NCI-H1436 (cell line): ENCODE results near the gene SPOCK1.

Experiments
- DNase-seq: peaks from one replicate; lab custom pipeline; 2025; lab: John Stamatoyannopoulos, UW

SPOCK1 gene

DNA sequence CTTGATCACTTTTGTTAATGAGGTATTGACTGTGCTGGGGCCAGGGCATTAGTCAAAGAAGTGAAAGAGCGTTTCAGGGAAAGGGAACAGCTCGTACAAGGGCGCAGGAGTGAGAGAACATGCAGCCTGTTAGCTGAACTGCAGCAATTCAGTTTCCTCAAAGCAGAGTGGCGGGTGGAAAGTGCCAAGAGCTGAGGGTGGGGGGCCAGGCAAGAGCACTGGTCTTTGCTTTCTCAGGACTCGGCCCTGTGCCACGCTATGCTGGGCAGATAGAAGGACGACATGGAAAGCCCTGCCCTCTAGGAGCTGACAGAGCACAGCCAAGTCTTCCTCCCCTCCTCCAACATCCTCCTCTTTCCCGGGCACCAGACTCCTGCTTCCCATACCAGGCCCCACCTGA lies 304.8 kb downstream of the SPOCK1 start:
- no peak for DNase-seq

DNA sequence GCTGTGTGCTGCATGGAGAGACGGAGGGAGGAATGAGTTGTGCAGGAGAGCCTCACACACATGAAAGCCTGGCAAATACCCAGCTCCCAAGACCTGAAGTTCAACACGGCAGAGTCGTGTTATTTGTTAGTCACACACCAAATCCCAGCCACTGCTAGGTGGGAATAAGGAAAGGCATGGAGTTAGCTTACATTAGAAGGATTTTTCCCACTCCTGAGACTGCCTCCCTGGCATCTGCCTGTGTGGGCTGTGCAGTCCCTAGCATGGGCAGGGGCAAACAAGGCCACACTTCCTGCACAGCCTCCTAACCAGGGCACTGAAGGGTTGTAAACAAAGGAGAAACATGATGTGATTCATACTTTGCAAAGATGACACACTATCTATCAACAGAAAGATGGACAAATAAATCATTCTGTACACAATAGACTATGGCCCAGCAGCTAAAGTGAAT lies 306.8 kb downstream of the SPOCK1 start:
- DNase-seq = no peak

DNA sequence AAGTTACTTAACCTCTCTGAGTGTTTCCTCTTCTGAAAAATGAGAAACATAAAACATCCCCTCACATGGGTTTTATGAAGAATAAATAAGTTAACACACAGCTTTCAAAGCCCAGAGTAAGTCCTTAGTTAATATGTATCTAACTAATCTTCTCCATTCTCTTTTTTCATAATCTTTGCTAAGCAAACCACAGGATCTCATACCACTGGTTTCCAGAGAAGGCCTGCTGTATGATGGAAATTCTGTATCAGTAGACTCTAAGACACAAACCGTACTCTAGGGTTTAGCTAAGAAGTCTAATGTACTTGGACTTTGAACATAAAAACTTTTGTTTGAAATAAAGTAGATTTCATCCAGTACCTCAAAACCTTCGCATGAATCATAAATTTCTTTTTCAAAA lies 307.9 kb downstream of the SPOCK1 start:
- DNase-seq = no peak

DNA sequence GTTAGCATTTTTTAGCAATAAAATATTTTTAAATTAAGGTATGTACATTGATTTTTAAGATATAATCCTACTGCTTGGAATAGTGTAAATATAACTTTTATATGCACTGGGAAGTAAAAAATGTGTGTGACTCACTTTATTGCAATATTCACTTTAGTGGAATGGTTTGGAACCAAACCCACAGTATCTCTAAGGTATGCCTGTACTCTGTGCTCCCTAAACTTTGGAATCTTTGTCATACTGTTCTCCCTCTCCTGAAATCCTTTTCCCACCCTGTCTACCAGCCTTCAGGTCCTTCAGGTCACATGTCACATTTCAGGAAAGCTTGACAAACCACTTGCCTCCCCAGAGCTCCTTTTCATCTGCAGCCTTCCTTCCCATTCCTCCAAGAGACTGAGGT lies 308.7 kb downstream of the SPOCK1 start:
- no peak for DNase-seq

DNA sequence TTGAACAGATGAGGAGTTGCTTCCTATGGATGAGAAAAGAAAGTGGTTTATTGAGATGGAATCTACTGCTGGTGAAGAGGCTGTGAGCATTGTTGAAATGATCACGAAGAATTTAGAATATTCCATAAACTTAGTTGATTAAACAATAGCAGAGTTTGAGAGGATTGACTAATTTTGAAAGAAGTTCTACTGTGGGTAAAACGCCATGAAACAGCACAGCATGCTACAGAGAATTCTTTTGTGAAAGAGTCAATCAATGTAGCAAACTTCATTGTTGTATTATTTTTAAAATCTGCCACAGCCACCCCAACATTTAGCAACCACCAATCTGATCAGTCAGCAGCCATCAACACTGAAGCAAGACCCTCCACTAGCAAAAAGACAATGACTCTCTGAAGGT lies 309.1 kb downstream of the SPOCK1 start:
- no peak for DNase-seq

DNA sequence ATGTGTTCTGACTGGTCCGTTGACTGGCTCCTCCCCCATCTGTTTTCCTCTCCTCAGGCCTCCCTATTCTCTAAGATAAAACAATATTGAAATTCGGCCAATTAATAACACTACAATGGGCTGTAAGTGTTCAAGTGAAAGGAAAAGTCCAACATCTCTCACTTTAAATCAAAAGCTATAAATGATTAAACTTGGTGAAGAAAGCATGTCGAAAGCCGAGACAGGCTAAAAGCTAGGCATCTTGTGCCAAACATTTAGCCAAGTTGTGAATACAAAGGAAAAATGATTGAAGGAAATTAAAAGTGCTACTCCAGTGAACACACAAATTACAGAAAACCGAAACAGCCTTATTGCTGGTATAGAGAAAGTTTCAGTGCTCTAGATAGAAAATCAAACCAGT lies 310.6 kb downstream of the SPOCK1 start:
- DNase-seq = no peak

DNA sequence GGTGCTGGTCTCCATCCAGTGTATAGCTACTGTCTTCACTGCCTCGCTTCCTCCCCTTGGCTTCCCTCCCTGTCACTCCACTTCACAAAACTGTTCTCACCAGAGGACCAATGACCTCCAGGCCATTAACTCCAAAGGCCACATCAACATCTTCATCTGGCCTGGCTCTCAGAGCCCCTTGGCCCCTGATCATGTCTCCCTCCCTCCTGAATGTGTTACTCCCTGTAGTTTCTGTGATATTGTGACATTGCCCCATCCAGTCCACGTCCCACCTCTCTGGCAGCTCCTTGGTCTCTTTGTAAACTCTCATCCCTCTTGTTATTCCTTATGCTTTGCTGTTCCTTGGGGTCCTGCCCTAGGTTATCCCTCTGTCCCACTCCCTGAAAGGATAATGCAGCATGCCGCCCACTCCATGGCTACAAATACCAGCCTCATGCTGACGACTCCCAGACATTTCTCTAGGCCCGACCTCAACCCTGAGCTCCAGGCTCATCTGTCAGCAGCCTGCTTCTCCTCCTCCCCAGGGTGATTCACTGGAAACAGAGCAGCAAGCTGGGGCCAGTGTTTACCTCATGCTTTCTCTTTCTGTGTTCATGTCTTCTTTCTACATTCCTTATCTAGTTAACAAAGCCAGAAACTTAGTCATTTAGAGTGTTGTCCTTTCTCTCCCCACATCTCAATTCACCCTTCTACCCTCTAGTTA lies 312.2 kb downstream of the SPOCK1 start:
- no peak for DNase-seq

DNA sequence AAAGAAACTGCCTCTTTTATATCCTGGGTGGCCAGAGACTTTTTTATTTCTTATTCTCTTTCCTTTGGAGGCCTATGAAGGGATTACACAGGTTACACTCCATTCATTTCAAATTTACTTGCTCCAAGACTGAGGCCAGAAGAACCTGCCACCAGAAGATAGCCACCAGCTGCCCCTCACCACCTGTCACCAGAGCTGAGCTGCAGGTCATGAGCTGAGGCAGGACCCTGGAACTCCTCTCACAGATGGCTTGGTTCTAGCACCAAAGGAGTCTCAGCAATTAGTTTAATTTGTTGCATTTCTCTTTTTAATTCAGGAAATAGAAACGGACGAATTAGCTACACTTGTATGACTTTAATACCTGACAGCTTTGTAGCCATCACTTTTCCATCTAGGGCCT lies 313.9 kb downstream of the SPOCK1 start:
- no peak for DNase-seq

DNA sequence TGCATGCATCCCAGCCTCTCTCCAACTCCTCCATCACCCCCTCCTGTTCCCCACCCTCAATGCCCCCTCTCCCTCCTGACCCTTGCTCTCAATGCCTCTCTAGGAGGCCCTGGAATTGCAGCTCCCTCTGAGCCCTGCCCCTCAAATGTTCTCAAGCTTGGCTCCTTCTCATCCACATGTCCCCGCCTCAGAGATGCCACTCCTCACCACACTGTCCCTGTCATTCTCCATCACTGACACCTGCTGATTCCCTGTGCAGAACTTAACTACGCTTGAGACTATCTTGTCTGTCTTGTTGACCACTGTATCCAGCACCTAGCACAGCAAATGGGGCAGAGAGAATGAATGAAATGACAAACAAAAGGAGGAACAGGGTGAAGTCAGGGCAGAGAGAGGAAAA lies 314.4 kb downstream of the SPOCK1 start:
- no peak for DNase-seq

DNA sequence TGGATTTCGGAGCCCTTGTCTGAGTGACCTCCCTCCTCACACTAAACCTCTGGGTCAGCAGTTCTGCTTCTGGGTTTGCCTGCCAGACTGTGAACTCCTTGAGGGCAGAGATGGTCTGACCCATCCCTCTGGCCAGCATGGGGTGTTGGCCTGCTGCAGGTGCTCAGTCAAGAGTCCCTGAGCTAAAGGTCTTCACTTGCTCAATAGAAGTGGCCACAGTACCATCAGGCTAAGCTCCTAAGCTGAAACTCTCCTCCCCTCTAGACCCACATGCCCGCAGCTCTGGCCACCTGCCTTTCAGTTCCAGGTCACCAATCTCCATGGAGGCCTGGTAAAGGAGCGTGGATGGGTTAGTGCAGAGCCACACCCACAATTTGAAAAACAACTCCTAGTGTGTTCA lies 316.6 kb downstream of the SPOCK1 start:
- DNase-seq = no peak

DNA sequence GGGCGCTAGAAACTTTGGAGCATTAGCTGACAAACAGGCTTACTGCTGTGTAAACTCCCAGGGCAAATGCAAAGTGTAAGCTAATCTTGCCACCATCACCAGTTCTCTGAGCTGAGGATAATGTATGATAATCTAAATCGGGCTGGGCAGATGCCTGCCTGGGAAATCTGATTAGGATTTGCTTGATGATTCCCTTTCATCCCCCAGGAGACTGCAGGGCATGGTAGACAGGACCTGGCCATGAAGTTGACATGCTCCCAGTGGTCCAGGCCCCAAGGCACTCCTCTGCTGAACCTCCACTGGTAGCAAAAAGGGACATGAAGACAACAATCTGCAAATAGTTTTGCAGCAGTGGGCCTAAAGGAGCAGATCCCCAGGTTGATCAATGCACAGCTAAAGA lies 317.5 kb downstream of the SPOCK1 start:
- DNase-seq = no peak

DNA sequence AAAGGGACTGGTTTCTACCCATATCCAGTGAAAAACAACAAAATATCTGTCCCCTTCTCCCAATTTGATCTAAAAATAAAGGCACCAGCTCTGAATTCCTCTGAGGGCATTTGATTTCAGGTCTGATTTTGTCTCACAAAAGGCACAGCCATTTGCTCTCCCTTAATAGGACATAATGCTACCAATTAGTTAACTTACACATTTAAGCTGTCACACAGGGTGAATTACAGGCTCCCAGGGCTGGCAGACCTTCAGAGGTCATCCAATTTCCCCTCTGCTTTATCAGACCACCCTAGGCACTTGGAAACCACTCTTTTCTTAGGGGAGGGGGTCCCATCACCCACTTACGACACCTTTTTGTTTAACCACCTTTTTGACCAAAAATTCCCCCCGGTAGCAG lies 319.9 kb downstream of the SPOCK1 start:
- DNase-seq = peak; percentile 68

DNA sequence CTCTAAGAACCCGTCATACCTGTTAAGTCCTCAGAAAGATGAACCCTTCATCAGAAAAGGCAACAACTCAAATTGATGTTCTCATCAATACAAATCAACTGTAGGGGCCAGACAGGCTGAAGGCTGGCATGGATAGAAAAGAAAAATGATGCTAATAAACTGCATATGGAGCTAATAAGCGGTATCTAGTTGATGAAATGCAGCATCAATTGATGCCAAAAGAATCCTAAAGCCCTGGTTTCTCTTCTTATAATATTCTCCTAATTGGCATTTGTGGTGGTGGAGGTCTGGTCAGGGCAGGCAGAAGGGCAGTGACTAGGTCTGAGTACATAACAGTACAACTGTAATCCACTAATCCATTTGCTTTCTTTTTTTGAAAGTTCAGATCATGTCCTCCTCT lies 322.5 kb downstream of the SPOCK1 start:
- DNase-seq = no peak

DNA sequence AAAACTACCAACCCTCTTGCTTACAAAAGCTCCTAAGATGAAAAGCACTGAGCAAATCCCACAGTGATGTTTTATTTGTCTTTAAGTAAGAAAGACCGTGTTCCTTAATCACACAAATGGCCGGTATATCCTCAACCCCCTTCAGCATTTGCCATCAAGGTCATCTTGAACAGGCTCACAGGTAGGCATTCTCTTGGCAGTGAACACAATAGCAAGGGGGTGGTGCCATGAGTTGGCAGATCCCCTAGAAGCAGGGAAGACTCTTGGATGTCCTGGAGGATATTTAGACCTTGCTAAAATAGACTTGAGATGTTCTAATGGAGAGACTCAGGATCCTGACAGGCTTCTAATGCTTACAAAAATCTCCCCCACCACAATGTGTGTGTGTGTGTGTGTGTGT lies 323.0 kb downstream of the SPOCK1 start:
- no peak for DNase-seq

DNA sequence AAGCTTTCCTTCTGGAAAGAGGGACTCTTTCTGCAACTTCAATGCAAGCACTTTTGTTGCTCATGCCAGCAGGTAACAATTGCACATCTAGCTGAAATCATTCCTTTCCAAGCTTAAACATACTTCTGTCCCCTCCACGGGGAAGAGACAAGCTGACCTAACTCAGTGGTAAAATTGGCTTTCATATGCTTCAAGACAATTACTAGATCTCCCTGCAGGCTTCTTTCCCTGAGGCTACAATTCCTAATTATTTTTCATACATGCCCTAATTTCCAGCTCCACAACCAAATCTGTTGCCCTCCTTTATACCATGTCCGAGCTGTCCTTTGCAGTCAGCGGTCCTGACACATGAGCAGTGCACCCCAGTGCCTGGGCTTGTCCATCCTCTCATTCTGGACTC lies 324.9 kb downstream of the SPOCK1 start:
- DNase-seq = no peak

DNA sequence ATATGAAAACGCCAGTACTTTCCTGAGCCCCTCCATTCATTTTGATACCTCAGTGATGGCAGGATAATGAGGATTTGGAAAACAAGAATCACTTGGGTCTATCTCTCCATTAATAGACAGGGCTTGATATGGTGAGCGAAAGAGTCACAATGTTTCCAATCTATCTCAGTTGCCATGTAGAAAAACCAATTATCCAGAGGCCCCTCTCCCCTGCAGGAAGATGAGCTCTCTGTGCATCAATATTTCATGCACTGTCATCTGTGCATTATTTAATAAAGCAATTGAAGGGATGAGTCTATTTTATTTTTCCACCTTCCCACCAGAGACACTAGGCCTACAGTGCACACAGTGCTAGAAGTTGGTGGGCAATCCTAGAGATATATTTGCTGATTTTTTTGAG lies 326.9 kb downstream of the SPOCK1 start:
- no peak for DNase-seq

DNA sequence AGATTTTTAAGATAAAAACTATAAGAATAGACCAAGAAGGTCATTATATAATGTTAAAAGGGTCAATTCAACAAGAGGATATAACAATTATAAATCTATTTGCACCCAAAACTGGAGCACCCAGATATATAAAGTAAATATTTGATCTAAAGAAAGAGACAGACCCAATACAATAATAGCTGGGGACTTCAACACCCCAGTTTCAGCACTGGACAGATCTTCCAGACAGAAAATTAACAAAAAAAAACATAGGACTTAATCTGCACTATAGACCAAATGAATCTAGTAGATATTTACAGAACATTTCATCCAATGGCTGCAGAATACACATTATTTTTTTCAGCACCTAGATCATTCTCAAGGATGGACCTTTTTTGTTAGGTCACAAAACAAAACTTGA lies 331.9 kb downstream of the SPOCK1 start:
- DNase-seq = no peak

DNA sequence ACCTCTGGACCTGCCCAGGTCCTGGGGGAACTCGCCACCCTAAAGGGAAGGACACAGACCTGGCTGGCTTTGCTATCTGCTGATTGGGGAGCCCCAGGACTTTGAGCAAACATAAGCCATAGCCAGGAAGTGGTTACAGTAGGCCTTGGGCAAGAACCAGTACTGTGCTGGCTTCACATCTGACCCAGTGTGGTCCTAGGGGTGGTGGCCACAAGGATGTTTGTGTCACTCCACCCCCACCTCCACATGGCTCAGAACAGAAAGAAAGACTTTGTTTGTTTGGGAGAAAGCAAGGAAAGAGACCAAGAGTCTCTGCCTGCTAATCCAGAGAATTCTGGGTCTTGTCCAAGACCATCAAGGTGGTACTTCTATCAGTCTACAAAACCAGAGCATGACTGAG lies 334.2 kb downstream of the SPOCK1 start:
- DNase-seq = no peak

DNA sequence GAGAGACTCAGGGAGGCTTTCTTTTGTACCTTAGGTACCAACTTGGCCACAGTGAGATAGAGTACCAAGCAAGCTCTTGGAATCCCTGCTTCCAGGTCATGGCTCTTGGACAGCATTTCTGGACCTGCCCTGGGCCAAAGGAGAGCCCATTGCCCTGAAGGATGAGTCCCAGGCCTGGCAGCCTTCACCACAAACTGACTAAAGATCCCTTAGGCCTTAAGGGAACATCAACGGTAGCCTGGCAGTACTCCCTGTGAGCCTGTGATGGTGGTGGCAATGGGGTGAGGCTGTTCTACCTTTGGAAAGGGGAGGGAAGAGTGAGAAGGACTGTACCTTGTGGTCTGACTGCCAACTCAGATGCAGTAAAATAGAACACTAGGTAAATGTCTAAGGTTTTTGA lies 334.6 kb downstream of the SPOCK1 start:
- DNase-seq = no peak

DNA sequence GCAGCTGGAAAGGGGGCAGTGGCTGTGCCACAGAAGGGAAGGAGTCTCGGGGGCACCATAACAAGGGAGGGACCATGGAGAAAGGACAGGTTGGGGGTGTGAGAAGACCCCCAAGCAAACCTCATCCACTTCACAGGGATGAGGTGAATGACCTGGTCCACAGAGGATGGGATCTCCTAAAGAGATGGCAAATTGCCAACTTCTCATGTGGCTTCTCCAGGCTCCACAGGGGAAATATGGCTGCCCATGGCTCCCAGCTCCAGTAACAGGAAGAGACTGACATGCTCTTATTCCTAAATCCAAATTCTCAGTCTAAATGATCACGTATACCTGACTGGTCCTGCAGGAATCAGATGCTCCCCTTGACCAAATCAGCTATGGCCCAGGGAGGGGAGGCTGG lies 340.4 kb downstream of the SPOCK1 start:
- DNase-seq = no peak

DNA sequence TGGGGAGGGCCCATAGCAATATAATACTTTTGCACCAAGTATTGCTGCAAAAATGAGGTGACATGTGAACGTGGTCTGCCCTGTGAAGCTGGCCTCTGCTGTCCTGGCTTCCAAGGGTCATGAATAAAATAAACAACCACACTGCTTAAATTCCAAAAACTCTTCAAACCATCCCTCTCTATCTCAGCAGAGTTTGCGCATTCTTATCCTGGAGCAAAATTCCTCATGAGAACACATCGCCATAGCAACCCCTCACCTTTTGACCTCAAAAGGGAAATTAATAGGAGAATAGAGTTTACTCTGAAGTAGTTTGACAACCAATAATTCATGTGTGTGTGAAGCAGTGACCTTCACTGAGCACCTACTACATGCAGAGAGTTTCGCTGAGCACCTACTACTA lies 342.9 kb downstream of the SPOCK1 start:
- DNase-seq = no peak

DNA sequence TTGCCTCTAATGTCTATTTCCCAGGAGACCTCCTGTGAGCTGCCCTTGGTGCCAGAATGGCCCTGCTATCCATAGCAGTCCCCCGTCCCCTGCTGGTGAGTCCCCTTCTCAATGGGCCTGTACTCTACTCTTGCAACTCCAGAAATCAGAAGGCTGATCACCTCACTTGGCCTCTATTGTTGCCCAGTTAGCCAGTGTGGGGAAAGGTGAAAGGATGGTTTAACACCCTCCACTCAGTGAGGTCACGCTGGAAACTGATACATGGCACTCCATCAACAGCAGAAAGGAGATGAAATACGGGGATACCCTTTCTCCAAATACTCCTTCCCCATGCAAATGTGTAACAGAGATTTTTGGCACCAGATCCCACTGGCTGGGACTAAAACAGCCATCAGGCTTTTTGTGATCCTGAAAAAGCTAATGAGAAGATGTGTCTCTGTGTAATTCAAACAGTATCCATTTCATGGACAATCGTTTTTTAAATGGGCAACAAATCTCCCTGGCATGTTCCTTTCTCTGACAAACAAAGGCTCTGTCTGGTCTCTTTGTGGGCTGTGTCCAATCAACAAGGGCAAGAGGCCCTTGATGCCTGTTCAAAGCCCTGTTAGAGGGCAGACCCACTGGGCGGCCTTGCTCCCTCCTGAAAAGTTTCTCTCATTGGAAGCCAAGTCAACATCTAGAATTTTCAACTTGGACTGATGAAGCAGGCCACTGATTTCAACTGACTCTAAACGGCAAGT lies 343.7 kb downstream of the SPOCK1 start:
- peak; percentile 9 for DNase-seq

DNA sequence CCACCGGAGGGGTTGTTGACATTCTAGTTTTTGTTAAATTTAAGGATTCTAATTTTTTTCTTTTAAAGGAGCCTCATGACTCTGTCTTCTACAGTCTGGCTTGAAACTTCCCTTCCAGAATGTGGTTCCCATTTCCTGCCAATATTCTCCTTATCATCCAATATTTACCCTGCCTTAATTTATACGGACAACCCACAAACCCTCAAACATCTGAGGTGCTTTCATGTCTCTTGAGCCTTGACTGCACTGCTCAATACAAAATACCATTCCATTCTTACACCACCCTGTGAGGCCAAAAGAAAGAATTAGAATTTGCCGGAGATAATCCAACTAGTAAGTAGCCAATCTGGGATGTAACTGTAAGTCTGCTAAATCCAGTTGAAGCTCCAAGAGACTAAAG lies 346.5 kb downstream of the SPOCK1 start:
- DNase-seq = no peak

DNA sequence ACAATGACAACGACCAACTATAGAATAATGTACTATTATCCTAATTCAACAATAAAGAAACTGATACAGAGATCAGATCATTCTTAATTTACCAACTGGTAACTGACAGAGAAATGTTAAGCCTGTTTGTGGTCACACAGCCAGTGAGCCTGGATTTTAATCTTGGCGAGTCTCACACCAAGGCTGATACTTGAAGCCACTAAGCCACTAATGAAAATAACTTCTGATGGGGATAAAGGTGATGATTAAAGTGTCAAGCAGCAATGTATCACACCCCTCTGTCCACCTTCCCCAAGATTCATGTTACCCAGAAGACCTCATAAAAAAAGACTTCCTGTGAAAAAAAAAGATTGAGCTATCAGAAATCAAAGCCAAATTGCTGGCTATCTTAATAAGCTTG lies 350.5 kb downstream of the SPOCK1 start:
- no peak for DNase-seq
